WTC11 (cell line): Measurements from ENCODE around the gene SNCAIP. TPM values are rescaled to one million over a fixed set of nuclear protein-coding genes. Genes with fewer than 3 reads are reported as not detected.

ENCODE experiments used
- ATAC-seq: fragments of 200-7000 bp; cut with Tn5 transposase; 2 replicates; pipeline ENCODE4 v1.10.0; 2021; ENCODE audit warnings: mild to moderate bottlenecking, moderate library complexity
- CTCF ChIA-PET: fragments of 300-600 bp; sonication (Branson Sonifier 250); formaldehyde crosslinking; loops from one replicate; lab custom pipeline; 2021; ENCODE audit warnings: antibody characterized with exemption; lab: Charles Lee
- POLR2A ChIA-PET: fragments of 350-600 bp; sonication (Branson Sonifier 250); formaldehyde crosslinking; loops from one replicate; lab custom pipeline; 2021; ENCODE audit warnings: antibody characterized with exemption; lab: Charles Lee
- DNase-seq: peaks from one replicate; pipeline ENCODE4 v3.0.0; 2021; ENCODE audit warnings: low spot score
- H3K27ac Mint-ChIP-seq: 2 replicates; pipeline ENCODE4 v1.8.0; 2021; ENCODE audit warnings: mixed read lengths
- H3K27me3 Mint-ChIP-seq: 2 replicates; pipeline ENCODE4 v1.8.0; 2021; ENCODE audit warnings: low read depth, mild to moderate bottlenecking, moderate library complexity, mixed read lengths
- H3K36me3 Mint-ChIP-seq: 2 replicates; pipeline ENCODE4 v1.8.0; 2021; ENCODE audit warnings: mixed read lengths
- H3K4me1 Mint-ChIP-seq: 2 replicates; pipeline ENCODE4 v1.8.0; 2022; ENCODE audit warnings: mixed read lengths
- H3K4me3 Mint-ChIP-seq: 2 replicates; pipeline ENCODE4 v1.8.0; 2021; ENCODE audit warnings: mild to moderate bottlenecking, moderate library complexity, mixed read lengths
- H3K9me3 Mint-ChIP-seq: 2 replicates; pipeline ENCODE4 v1.8.0; 2021; ENCODE audit warnings: mixed read lengths
- CDX4 ChIP-seq: fragments of 250-450 bp; sonication (Bioruptor Pico); IDR thresholded peaks from 2 replicates; pipeline ENCODE4 v1.9.0; 2021; ENCODE audit warnings: moderate library complexity, mild to moderate bottlenecking, inconsistent platforms, borderline replicate concordance
- EMX1 ChIP-seq: fragments of 250-450 bp; sonication (Bioruptor Pico); IDR thresholded peaks from 2 replicates; pipeline ENCODE4 v1.8.0; 2021; ENCODE audit warnings: mild to moderate bottlenecking
- ETV6 ChIP-seq: sonication (generic); formaldehyde crosslinking; IDR thresholded peaks from 2 replicates; pipeline ENCODE4 v1.8.1; 2022; ENCODE audit warnings: mild to moderate bottlenecking, missing genetic modification reagents
- GABPB1 ChIP-seq: sonication (generic); formaldehyde crosslinking; IDR thresholded peaks from 2 replicates; pipeline ENCODE4 v1.8.1; 2023; ENCODE audit warnings: mild to moderate bottlenecking, missing genetic modification reagents
- JUN ChIP-seq: sonication (generic); formaldehyde crosslinking; IDR thresholded peaks from 2 replicates; pipeline ENCODE4 v1.8.0; 2023; ENCODE audit warnings: mild to moderate bottlenecking, missing genetic modification reagents
- NR2C2 ChIP-seq: sonication (generic); formaldehyde crosslinking; IDR thresholded peaks from 2 replicates; pipeline ENCODE4 v1.8.0; 2022; ENCODE audit warnings: mild to moderate bottlenecking, missing genetic modification reagents
- SMAD3 ChIP-seq: sonication (generic); formaldehyde crosslinking; IDR thresholded peaks from 2 replicates; pipeline ENCODE4 v1.8.0; 2022; ENCODE audit warnings: missing genetic modification reagents, mild to moderate bottlenecking, borderline replicate concordance
- STAT6 ChIP-seq: sonication (generic); formaldehyde crosslinking; conservative IDR thresholded peaks from 2 replicates; pipeline ENCODE4 v1.8.1; 2023; ENCODE audit warnings: mild to moderate bottlenecking, low read depth, missing genetic modification reagents, moderate library complexity
- TCF7 ChIP-seq: sonication (generic); formaldehyde crosslinking; IDR thresholded peaks from 2 replicates; pipeline ENCODE4 v1.8.0; 2022; ENCODE audit warnings: mild to moderate bottlenecking, low read depth, missing genetic modification reagents, moderate library complexity
- TP53 ChIP-seq: sonication (generic); formaldehyde crosslinking; IDR thresholded peaks from 2 replicates; pipeline ENCODE4 v1.8.1; 2023; ENCODE audit warnings: mild to moderate bottlenecking, missing genetic modification reagents
- USF1 ChIP-seq: sonication (generic); formaldehyde crosslinking; IDR thresholded peaks from 2 replicates; pipeline ENCODE4 v1.8.0; 2022; ENCODE audit warnings: mild to moderate bottlenecking, missing genetic modification reagents
- ZBTB43 ChIP-seq: sonication (generic); formaldehyde crosslinking; IDR thresholded peaks from 2 replicates; pipeline ENCODE4 v1.8.1; 2023; ENCODE audit warnings: mild to moderate bottlenecking, missing genetic modification reagents
- ZNF219 ChIP-seq: sonication (generic); formaldehyde crosslinking; IDR thresholded peaks from 2 replicates; pipeline ENCODE4 v1.8.0; 2023; ENCODE audit warnings: missing genetic modification reagents, mild to moderate bottlenecking, borderline replicate concordance
- ZNF416 ChIP-seq: fragments of 250-450 bp; sonication (Bioruptor Pico); IDR thresholded peaks from 2 replicates; pipeline ENCODE4 v1.9.0; 2021; ENCODE audit warnings: mild to moderate bottlenecking, inconsistent platforms
- ZNF532 ChIP-seq: fragments of 250-450 bp; sonication (Bioruptor Pico); IDR thresholded peaks from 2 replicates; pipeline ENCODE4 v1.9.0; 2021; ENCODE audit warnings: mild to moderate bottlenecking, borderline replicate concordance
- total RNA-seq: library from RNA; stranded (reverse); gene quantifications from 3 replicates; pipeline ENCODE4 v1.2.3, GENCODE V29; 2021
- TF ChIP-seq, protein P1 (sequence below): fragments of 250-450 bp; sonication (Bioruptor Pico); IDR thresholded peaks from 2 replicates; pipeline ENCODE4 v1.8.0; 2021; ENCODE audit warnings: mild to moderate bottlenecking
- TF ChIP-seq, protein P2 (sequence below): sonication (generic); formaldehyde crosslinking; IDR thresholded peaks from 2 replicates; pipeline ENCODE4 v1.8.0; 2022; ENCODE audit warnings: mild to moderate bottlenecking, missing genetic modification reagents

SNCAIP gene
- total RNA-seq, 1 experiment from 2014 or later: 10.0 TPM

- no peak for TF ChIP-seq CDX4
- no peak for TF ChIP-seq USF1 (CRISPR knock-in tag)
- TF ChIP-seq EMX1 (CRISPR knock-in tag): no peak
- TF ChIP-seq ZBTB43 (CRISPR knock-in tag): no peak
- TF ChIP-seq SMAD3 (CRISPR knock-in tag): no peak
- TF ChIP-seq ZNF219 (CRISPR knock-in tag): no peak
- no peak for TF ChIP-seq STAT6 (CRISPR knock-in tag)
Measured at GRCh38 chr5:122405751-122406150, 93.7 kb downstream of the SNCAIP start (continued).

DNA sequence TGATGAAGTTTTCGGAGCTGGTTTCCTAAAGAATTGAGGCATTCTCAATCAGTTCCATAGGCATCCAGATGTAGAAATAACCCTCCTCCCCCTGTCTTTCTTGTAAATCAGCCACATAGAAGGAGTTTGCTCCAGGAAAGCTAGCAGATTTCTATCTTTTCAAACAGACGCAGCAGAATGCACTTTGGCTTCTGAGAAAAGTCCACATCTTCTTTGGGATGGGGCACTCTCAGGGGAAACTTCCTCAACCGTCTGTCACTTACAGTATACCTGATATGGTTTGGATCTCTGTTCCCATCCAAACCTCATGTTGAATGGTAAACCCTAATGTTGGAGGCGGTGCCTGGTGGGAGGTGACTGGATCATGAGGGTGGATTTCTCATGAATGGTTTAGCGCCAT lies 94.1 kb downstream of the SNCAIP start:
- no peak for DNase-seq
- Mint-ChIP-seq H3K27me3 (no peaks in the 10 kb centered on the region), H3K4me3 (no peak overlapping the region), H3K9me3 (no peaks in the 10 kb centered on the region), H3K4me1 (peaks cover 32% of the 10 kb centered on the region), H3K36me3 (no peaks in the 10 kb centered on the region), H3K27ac (no peak overlapping the region)
- CTCF ChIA-PET: no interaction called here
- no peak for ATAC-seq
- TF ChIP-seq, protein P1, sequence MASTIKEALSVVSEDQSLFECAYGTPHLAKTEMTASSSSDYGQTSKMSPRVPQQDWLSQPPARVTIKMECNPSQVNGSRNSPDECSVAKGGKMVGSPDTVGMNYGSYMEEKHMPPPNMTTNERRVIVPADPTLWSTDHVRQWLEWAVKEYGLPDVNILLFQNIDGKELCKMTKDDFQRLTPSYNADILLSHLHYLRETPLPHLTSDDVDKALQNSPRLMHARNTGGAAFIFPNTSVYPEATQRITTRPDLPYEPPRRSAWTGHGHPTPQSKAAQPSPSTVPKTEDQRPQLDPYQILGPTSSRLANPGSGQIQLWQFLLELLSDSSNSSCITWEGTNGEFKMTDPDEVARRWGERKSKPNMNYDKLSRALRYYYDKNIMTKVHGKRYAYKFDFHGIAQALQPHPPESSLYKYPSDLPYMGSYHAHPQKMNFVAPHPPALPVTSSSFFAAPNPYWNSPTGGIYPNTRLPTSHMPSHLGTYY (CRISPR knock-in tag): no peak
- TF ChIP-seq CDX4: no peak
- TF ChIP-seq GABPB1: no peak
- no peak for TF ChIP-seq ETV6
- TF ChIP-seq JUN: no peak
- no peak for TF ChIP-seq TP53 (CRISPR knock-in tag)
- no peak for TF ChIP-seq ZNF532 (CRISPR knock-in tag)
- TF ChIP-seq TCF7 (CRISPR knock-in tag): no peak
- no peak for TF ChIP-seq NR2C2 (CRISPR knock-in tag)
- TF ChIP-seq, protein P2, sequence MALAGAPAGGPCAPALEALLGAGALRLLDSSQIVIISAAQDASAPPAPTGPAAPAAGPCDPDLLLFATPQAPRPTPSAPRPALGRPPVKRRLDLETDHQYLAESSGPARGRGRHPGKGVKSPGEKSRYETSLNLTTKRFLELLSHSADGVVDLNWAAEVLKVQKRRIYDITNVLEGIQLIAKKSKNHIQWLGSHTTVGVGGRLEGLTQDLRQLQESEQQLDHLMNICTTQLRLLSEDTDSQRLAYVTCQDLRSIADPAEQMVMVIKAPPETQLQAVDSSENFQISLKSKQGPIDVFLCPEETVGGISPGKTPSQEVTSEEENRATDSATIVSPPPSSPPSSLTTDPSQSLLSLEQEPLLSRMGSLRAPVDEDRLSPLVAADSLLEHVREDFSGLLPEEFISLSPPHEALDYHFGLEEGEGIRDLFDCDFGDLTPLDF (CRISPR knock-in tag): no peak
- no peak for TF ChIP-seq ZNF416 (CRISPR knock-in tag)
- POLR2A ChIA-PET: no interaction called here
